Caco-2 (cell line): Measurements from ENCODE around the gene ANTXRL. TPM values are rescaled to one million over a fixed set of nuclear protein-coding genes. Genes with fewer than 3 reads are reported as not detected.
"Not testable (repeated sequence)": the region's sequence is repeated elsewhere in the genome, so short reads cannot be mapped to it uniquely, and the experiment has no call there.

Experiments used
- BruUV-seq: library from RNA; stranded (reverse); fragments of 400-500 nt; replicated peaks from 2 replicates; lab custom pipeline; 2021; lab: Mats Ljungman, UMichigan
- CTCF ChIA-PET: fragments of 300-600 bp; sonication (Branson Sonifier 250); formaldehyde crosslinking; loops from one replicate; lab custom pipeline; 2022; ENCODE audit warnings: antibody characterized with exemption; lab: Charles Lee
- POLR2A ChIA-PET: fragments of 300-600 bp; sonication (Branson Sonifier 250); formaldehyde crosslinking; loops from one replicate; lab custom pipeline; 2022; ENCODE audit warnings: antibody characterized with exemption; lab: Charles Lee
- DNase-seq, 2 experiments: peaks; one replicate each; pipeline versions ENCODE4 v3.0.0 to v3.0.0-alpha.2; 2020 to 2022
- H3K27me3 ChIP-seq: replicated peaks from 2 replicates; pipeline ENCODE4 v1.6.0; 2011; ENCODE audit warnings: low read length; ENCODE audit not compliant: control insufficient read depth, insufficient read depth
- H3K36me3 ChIP-seq: 2 replicates; pipeline ENCODE4 v1.5.1; 2011; ENCODE audit warnings: low read length; ENCODE audit not compliant: control insufficient read depth, insufficient read depth
- H3K4me1 ChIP-seq: fragments of 250-450 bp; sonication (Bioruptor Pico); 2 replicates; pipeline ENCODE4 v1.5.1; 2020; ENCODE audit warnings: mild to moderate bottlenecking
- H3K4me3 ChIP-seq: 2 replicates; pipeline ENCODE4 v1.5.1; 2011; ENCODE audit warnings: low read depth, mild to moderate bottlenecking, control low read depth, low read length
- H3K9me3 ChIP-seq: fragments of 250-450 bp; sonication (Bioruptor Pico); 2 replicates; pipeline ENCODE4 v1.5.1; 2020; ENCODE audit warnings: mild to moderate bottlenecking, moderate library complexity
- H3K27ac Mint-ChIP-seq: one replicate; pipeline ENCODE4 v1.8.0; 2022; ENCODE audit warnings: mixed read lengths; ENCODE audit not compliant: unreplicated experiment
- H3K27me3 Mint-ChIP-seq: one replicate; pipeline ENCODE4 v1.8.0; 2022; ENCODE audit warnings: mixed read lengths; ENCODE audit not compliant: insufficient read depth, unreplicated experiment
- H3K36me3 Mint-ChIP-seq: one replicate; pipeline ENCODE4 v1.8.0; 2022; ENCODE audit warnings: mild to moderate bottlenecking, mixed read lengths; ENCODE audit not compliant: insufficient read depth, unreplicated experiment
- H3K4me1 Mint-ChIP-seq: one replicate; pipeline ENCODE4 v1.8.0; 2022; ENCODE audit warnings: low read depth, mixed read lengths; ENCODE audit not compliant: unreplicated experiment
- H3K4me3 Mint-ChIP-seq: one replicate; pipeline ENCODE4 v1.8.0; 2022; ENCODE audit warnings: mild to moderate bottlenecking, moderate library complexity, mixed read lengths; ENCODE audit not compliant: unreplicated experiment
- H3K9me3 Mint-ChIP-seq: one replicate; pipeline ENCODE4 v1.8.0; 2022; ENCODE audit warnings: mixed read lengths; ENCODE audit not compliant: unreplicated experiment
- intact Hi-C: fragments of 100-400 bp; cut with micrococcal nuclease; formaldehyde crosslinking; loops from one replicate; pipeline ENCODE4 v1.10.0; 2022; ENCODE audit not compliant: unreplicated experiment
- total RNA-seq: library from RNA; stranded (reverse); gene quantifications from 2 replicates; pipeline ENCODE4 v1.2.3, GENCODE V29; 2022
- TF ChIP-seq, protein P1 (sequence below), 2 experiments: fragments of 200-600 bp in 1 of 2; IDR thresholded peaks; 1 replicate in 1 of 2; 2 replicates in 1 of 2; pipeline versions ENCODE4 v1.5.1 to v1.8.0; 2011 to 2022; ENCODE audit warnings: antibody characterized with exemption in 1 of 2, control low read depth in 1 of 2, inconsistent platforms in 1 of 2, low read depth in 1 of 2, low read length in 1 of 2, mild to moderate bottlenecking in 1 of 2, moderate library complexity in 1 of 2; ENCODE audit not compliant: insufficient read depth in 1 of 2, severe bottlenecking in 1 of 2, unreplicated experiment in 1 of 2

ANTXRL gene
- total RNA-seq, 1 experiment from 2014 or later: not detected

- no peaks in the 10 kb centered on the region for H3K9me3 Mint-ChIP-seq
- H3K36me3 Mint-ChIP-seq: no peaks in the 10 kb centered on the region
- no peak overlapping the region for H3K4me3 Mint-ChIP-seq
- Histone ChIP-seq H3K4me1 (no peaks in the 10 kb centered on the region), H3K36me3 (no peaks in the 10 kb centered on the region), H3K27me3 (no peaks in the 10 kb centered on the region; the same call in 1 of the 2 replicates), H3K4me3 (no peak overlapping the region), H3K9me3 (peaks cover 4% of the 10 kb centered on the region; the same call in 1 of the 2 replicates)
- ChIA-PET POLR2A (no interaction called here), CTCF (no interaction called here)
- no TSS peak for BruUV-seq
- intact Hi-C loops: no loop called here
- DNase-seq: no peak
- H3K4me1 Mint-ChIP-seq: no peaks in the 10 kb centered on the region
- TF ChIP-seq, protein P1, sequence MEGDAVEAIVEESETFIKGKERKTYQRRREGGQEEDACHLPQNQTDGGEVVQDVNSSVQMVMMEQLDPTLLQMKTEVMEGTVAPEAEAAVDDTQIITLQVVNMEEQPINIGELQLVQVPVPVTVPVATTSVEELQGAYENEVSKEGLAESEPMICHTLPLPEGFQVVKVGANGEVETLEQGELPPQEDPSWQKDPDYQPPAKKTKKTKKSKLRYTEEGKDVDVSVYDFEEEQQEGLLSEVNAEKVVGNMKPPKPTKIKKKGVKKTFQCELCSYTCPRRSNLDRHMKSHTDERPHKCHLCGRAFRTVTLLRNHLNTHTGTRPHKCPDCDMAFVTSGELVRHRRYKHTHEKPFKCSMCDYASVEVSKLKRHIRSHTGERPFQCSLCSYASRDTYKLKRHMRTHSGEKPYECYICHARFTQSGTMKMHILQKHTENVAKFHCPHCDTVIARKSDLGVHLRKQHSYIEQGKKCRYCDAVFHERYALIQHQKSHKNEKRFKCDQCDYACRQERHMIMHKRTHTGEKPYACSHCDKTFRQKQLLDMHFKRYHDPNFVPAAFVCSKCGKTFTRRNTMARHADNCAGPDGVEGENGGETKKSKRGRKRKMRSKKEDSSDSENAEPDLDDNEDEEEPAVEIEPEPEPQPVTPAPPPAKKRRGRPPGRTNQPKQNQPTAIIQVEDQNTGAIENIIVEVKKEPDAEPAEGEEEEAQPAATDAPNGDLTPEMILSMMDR (IDR thresholded peaks at IDR 0.05; ENCODE audit: insufficient read depth in 1 of 2, low read depth in 1 of 2, low read length in 1 of 2, severe bottlenecking in 1 of 2, unreplicated experiment in 1 of 2): no peak
- H3K27me3 Mint-ChIP-seq: peaks cover 14% of the 10 kb centered on the region
- no peak overlapping the region for H3K27ac Mint-ChIP-seq
These were observed 46.7 kb upstream of the ANTXRL start for GRCh38 chr10:46239993-46240683.

DNA sequence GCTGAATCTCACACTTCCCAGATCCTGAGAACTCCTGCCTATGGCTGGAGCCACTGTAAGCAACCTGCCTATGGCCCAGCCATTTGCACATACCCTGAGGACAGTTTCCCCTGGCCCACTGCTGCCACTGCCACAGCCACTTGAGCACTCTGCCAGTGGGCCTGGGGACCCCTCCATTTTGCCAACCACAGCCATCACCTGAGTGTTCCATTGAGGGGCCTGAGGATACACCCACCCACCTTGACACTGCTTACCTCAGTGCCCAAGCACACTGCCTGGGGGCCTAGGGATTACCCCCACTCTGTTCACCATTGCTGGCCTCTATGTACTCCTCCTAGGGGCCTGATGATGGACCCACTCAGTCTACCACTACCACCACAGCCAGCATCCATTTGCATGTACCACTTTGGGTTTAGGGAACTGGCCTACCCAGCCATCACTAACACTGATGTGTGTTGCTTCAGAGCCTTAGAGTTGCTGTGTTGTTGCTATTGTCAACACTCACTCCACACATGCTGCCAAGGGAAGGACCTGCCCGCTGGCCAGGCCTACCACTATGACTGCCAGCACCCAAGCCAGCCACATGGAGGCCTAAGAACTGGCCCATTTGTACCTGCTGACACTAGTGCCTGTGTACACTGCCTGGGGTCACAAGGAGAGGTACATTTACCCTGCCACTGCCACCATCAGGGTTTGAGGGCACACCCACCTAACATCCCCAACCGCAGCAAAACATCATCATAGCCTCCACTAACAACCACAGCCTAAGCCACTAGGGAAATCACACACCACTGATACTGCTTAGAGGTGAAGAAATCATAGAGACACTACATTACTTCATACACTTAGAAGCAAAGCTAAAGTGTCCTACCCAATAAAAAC, 45.9 kb upstream of the ANTXRL start:
- TF ChIP-seq, protein P1 (IDR thresholded peaks at IDR 0.05; ENCODE audit: insufficient read depth in 1 of 2, low read depth in 1 of 2, low read length in 1 of 2, severe bottlenecking in 1 of 2, unreplicated experiment in 1 of 2): no peak
- Histone ChIP-seq H3K27me3 (no peaks in the 10 kb centered on the region; the same call in 1 of the 2 replicates), H3K4me1 (no peaks in the 10 kb centered on the region), H3K4me3 (no peak overlapping the region), H3K36me3 (no peaks in the 10 kb centered on the region), H3K9me3 (peaks cover 4% of the 10 kb centered on the region; the same call in 1 of the 2 replicates)
- no peak for DNase-seq
- H3K27me3 Mint-ChIP-seq: peaks cover 14% of the 10 kb centered on the region
- no TSS peak for BruUV-seq
- intact Hi-C loops: no loop called here
- no peaks in the 10 kb centered on the region for H3K36me3 Mint-ChIP-seq
- H3K9me3 Mint-ChIP-seq: no peaks in the 10 kb centered on the region
- CTCF ChIA-PET: no interaction called here
- H3K4me3 Mint-ChIP-seq: no peak overlapping the region
- POLR2A ChIA-PET: no interaction called here
- H3K4me1 Mint-ChIP-seq: no peaks in the 10 kb centered on the region
- H3K27ac Mint-ChIP-seq: no peak overlapping the region

DNA sequence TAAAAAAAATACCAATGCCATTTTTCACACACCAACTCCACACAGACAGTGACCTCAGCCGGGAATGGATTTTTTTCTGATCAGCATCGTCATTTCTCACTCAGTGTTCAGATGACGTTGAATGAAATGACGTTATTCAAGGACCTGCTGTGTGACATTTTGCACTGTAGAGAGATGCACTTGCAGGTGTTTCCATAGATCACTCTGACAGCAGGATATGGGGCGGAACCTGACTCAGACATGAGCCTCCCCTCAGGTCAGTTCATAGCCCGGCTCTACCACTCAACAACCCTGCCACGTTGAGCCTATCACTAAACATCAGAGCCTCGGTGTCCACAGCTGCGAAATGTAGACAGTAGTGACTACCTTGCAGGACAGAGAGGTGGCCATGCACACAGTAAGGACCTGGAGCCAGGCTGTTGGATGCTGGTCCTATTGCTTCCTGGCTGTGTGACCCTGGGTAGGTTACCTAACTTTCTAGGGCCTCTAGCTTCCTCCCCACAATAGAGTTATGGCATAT, 41.4 kb upstream of the ANTXRL start:
- TF ChIP-seq, protein P1 (IDR thresholded peaks at IDR 0.05; ENCODE audit: insufficient read depth in 1 of 2, low read depth in 1 of 2, low read length in 1 of 2, severe bottlenecking in 1 of 2, unreplicated experiment in 1 of 2): no peak
- Mint-ChIP-seq H3K27ac (no peak overlapping the region), H3K36me3 (no peaks in the 10 kb centered on the region), H3K4me3 (no peak overlapping the region), H3K4me1 (no peaks in the 10 kb centered on the region), H3K9me3 (no peaks in the 10 kb centered on the region), H3K27me3 (peaks cover 11% of the 10 kb centered on the region)
- intact Hi-C loops: no loop called here
- ChIA-PET POLR2A (no interaction called here), CTCF (no interaction called here)
- Histone ChIP-seq H3K27me3 (no peaks in the 10 kb centered on the region; the same call in 1 of the 2 replicates), H3K9me3 (peaks cover 4% of the 10 kb centered on the region; the same call in 1 of the 2 replicates), H3K36me3 (no peaks in the 10 kb centered on the region), H3K4me1 (no peaks in the 10 kb centered on the region), H3K4me3 (no peak overlapping the region)
- no TSS peak for BruUV-seq
- no peak for DNase-seq

GRCh38 chr10:46246400-46247180, 40.2 kb upstream of the ANTXRL start:
- DNase-seq, intact Hi-C loops, H3K9me3 Mint-ChIP-seq, H3K27ac Mint-ChIP-seq, POLR2A ChIA-PET, CTCF ChIA-PET, H3K4me1 Mint-ChIP-seq, H3K36me3 Mint-ChIP-seq, BruUV-seq, H3K9me3 ChIP-seq, H3K27me3 ChIP-seq, H3K4me1 ChIP-seq, H3K4me3 ChIP-seq, H3K36me3 ChIP-seq, H3K4me3 Mint-ChIP-seq: not testable (repeated sequence)
- H3K27me3 Mint-ChIP-seq: peaks cover 11% of the 10 kb centered on the region
